HG02798 (cell line): ENCODE data around the gene PNMA1.

Source experiments
- ATAC-seq: cut with Tn5 transposase; IDR thresholded peaks from one replicate; pipeline ENCODE4 v1.9.1; 2021; ENCODE audit warnings: mild to moderate bottlenecking; ENCODE audit not compliant: unreplicated experiment, poor library complexity

PNMA1 gene, protein sequence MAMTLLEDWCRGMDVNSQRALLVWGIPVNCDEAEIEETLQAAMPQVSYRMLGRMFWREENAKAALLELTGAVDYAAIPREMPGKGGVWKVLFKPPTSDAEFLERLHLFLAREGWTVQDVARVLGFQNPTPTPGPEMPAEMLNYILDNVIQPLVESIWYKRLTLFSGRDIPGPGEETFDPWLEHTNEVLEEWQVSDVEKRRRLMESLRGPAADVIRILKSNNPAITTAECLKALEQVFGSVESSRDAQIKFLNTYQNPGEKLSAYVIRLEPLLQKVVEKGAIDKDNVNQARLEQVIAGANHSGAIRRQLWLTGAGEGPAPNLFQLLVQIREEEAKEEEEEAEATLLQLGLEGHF

GRCh38 chr14:73713803-73714655 is at the start of gene PNMA1:
PNMA1 (minus strand) TSS chr14:73714384; CDS start chr14:73713639, 745 bp downstream.
- peak; percentile 82 for ATAC-seq

- ATAC-seq: no peak
Observed at GRCh38 chr14:73763396-73763795, 49.2 kb upstream of the PNMA1 start.

DNA sequence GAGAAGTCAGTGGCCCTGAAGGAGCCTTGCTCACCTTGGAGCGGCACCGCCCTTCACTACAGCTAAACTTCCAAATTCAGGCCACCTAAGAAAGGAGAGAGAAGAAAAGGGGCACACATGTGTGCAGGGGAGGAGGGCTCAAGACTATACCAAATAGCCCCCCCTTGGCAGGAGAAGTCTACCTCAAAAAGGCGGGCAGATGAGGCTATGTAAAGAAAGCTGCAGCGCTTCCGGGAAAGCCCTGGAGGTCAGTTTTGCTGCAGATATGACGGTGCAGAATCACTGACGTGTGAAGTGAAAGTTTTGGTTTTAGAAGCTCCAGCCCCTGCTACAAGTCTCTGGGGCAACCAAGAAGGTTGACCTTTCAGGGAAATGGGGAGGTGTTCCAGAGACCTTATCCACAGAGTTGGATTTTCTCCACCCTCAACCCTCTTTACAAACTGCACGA is 48.2 kb upstream of the PNMA1 start:
- peak; percentile 31 for ATAC-seq

GRCh38 chr14:73761618-73762355 is 47.6 kb upstream of the PNMA1 start:
- ATAC-seq: no peak

GRCh38 chr14:73760598-73761586 is 46.7 kb upstream of the PNMA1 start:
- ATAC-seq: no peak

GRCh38 chr14:73759714-73760597 is 45.8 kb upstream of the PNMA1 start:
- peak; percentile 70 for ATAC-seq

- no peak for ATAC-seq
Observed at GRCh38 chr14:73759183-73759713, 45.1 kb upstream of the PNMA1 start.

DNA sequence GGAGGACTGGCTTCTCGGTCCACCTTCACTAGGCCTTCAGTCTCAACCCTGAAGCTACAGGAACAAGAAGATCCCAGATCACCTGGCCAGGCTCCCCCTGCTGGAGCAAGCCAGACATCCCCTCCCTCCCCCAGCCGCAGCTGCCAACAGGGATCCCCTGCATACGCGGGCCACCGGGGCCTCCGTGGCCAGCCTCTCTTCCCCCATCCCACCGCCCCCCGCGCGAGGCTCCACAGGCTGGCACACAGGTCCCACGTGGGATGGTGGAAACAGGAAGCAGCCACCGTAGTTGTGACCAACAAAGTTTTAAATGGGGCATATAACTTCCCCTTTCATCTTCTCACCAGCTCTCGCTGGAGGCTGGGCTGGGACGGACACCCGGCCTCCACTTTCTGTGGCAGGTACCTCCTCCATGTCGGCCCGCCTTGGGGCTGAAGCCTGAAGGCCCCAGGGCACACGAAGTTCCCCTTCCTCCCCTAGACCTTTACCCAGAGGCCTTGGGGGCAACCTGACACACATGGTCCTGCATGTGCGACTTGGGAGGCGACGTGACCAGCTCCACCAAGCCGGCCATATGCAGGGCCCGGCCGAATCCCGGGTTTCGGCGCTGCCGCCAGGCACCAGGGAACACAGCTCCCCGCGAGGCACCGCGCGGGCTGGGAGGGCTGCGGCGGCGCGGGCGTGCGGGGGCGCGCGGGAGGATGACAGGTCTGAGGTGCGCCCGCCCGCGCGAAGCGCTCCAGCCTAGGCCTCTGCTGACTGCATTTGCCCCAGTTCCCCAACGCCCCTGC is 44.4 kb upstream of the PNMA1 start:
- ATAC-seq: no peak

DNA sequence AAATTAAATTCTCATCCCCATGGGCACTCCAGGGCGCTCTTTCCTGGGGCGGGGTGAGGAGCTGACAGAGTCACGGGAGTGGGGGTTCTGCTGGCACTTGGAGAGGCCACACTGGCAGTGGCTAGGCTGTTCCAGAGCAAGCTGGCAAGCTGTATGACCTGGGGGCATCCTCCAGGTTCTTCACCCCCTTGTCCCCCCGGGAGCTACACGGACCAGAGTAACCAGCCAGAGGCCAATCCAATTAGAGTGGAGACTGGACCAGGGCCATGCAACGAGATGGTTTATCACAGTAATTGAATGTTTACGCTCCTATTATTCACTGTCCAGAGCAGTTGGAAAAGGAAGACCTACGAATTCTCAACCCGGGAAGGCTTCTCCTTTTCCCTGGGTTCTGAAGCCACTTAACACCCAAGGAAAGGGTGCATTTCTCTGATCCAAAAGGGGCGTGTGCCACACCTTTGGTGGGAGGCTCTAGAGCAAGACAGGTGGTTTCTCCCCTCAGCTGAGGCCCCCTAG is 43.8 kb upstream of the PNMA1 start:
- no peak for ATAC-seq

GRCh38 chr14:73757381-73757780 is 43.2 kb upstream of the PNMA1 start:
- ATAC-seq: no peak

DNA sequence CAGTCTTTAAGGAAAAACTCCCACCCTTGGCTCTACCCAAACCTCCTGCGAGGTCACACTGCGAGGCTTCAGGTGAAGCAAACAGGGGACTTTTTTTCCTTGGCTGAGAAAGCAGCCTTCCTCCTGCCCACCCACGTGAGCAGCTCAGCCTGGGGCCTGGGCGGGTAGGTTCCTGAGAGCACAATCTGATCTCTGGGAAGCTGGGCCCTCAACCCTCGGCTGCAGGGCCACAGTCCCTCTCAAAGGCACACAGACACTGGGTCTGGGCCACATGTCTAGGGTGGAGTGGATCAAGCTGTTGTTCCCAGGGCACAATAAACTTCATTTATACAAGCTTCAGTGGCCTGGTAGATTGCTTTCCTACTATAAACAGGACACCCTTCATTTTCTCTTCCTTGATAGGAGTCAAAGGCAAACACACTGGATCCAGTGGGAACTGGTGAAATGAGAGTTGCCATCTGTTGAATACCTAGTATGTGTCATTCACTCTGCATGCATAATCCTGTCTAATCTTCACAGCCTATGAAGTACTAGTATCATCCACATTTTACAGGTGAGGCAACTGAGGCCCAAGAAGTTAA is 41.3 kb upstream of the PNMA1 start:
- no peak for ATAC-seq

DNA sequence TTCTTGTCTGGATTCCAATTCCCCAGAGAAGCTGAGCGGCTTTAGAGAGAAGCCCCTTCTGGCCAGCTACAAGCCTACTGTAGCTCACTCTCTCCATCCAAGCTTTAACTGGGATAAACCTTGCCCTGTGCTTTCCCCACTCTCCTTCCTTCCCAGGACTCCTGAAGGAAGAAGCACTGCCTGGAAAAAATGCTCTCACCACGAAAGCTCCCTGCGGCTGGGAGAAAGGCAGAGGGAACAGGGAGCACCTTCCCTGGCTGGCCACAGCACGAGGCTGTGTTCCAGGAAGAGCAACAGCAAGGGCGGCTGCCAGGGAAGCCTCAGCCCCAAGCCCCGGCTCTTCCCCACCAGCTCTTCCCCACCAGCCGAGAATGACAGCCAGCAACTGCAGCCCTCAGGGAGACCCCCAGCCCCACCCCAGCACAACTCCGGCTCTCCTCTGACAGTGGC is 40.8 kb upstream of the PNMA1 start:
- no peak for ATAC-seq

DNA sequence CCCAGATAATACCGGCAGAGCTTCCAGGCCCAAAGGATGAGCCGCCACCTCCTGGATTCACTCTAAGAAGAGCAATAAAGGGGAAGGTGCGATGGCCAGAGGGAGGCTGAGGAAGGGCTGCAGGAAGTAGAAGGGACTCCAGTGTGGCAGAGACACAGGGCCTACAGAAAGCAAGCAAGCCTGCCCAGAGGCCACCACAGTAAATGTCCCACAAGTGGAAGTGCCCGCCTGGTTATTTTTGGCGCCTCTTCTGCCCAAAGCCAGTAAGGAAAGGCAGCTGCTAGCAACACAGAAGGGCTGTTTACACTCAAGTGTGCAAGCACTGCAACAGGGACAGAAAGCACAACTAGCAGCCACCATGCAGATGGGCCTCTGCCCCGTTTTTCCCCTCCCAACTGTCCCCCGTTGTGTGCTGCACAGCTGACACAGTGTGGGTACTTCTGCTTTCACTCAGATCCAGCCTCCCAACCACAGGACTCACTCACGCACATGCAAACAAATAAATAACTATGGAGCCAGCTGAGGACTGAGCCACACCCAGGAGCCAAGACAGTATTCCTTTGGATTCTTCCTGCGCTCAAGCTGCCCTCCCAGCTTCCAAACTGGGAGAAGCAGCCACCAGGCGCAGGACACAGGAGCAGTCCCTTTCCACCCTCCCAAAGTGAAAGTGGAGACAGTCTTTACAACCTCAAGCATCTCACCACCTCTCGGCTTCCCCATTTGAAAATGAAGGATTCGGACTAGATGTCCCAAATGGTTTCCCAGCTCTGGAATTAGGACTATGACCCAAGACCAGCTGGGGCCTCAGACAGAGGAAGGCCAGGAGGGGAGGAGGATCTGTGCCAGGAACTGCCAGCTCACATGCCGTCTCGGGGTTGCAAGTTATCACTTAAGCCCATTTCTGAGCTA is 40.0 kb upstream of the PNMA1 start:
- peak; percentile 52 for ATAC-seq

DNA sequence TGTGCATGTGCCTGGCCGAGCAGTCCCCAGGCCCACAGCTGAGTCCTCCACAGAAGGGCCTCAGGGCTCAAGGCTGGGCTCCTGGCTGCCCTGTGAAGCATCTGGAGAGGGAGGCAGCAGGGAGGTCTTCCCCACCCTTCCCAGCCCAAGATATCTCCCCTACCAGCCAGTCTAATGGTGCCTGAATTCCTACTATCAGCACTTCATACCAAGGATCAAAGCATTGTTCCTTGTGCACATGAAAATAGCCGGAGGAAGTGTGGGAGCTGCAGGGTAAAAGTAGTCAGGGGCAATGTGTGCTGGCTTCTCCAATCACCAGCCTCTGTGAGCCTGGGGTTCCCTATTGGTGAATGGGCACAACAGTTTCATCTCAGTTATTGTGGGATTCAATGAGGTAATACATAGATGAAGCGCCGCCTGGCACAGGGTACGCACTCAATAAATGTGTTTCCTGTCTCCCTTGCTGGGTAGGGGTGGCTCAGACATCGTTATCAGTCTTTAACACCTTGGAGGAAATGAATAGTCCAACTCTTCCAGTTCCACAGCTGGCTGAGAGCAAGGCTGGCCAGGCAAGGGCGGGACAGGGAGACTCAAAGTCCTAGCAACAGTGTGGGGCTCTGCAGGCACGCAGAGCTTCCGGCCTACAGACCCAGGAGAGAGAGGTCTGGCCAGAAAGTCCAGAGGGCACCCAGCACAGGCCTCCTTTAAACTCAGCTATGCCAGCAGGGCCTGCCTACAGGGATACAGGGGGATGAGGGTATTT is 39.1 kb upstream of the PNMA1 start:
- ATAC-seq: no peak

DNA sequence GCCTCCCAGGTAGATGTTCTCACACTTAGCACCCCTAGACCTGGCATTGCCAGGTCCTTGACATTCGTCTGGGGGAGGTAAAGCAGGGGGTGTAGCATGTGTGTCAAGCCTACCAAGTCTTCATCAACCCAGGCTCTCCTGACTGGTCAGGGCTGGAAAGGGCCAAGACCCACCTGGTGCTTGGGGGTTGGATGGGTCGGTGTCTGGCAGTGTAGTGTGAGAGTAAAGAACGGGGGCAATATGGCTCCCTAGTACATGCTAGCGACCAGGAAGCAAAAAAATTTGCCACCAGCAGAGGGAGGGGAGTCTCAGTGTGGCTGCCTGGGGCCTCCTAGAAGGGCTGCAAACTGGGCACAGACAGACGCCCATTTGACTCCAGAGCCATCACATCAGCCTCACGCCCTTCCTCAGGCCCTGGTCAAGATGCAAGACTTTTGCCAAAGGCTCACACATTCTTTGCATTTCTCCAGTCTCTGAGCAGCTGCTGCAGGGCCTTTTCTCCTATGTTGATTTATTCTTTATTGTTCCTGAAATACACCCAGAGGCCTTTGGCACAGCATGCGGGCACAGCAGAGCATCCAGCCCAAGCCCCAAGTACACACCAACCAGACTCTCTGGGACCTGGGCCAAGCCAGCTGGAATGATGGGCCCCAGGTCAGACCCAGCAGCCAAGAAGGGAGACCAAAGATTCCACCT is 38.3 kb upstream of the PNMA1 start:
- ATAC-seq: no peak
